Hepatocyte (in vitro differentiated cells): ENCODE data around the gene ZNF189.

Source experiments
- CTCF ChIP-seq: fragments of 200-600 bp; sonication (generic); IDR thresholded peaks from 2 replicates; pipeline ENCODE4 v1.5.1; 2016; ENCODE audit warnings: antibody characterized with exemption, mild to moderate bottlenecking; ENCODE audit not compliant: poor library complexity
- EZH2 ChIP-seq: fragments of 200-600 bp; sonication (generic); IDR thresholded peaks from 2 replicates; pipeline ENCODE4 v1.6.1; 2016; ENCODE audit warnings: antibody characterized with exemption, mild to moderate bottlenecking, borderline replicate concordance
- EZH2phosphoT487 ChIP-seq: fragments of 200-600 bp; sonication (generic); IDR thresholded peaks from one replicate; pipeline ENCODE4 v1.6.1; 2018; ENCODE audit warnings: antibody characterized with exemption, mild to moderate bottlenecking, low read depth, moderate library complexity; ENCODE audit not compliant: unreplicated experiment, severe bottlenecking

DNA sequence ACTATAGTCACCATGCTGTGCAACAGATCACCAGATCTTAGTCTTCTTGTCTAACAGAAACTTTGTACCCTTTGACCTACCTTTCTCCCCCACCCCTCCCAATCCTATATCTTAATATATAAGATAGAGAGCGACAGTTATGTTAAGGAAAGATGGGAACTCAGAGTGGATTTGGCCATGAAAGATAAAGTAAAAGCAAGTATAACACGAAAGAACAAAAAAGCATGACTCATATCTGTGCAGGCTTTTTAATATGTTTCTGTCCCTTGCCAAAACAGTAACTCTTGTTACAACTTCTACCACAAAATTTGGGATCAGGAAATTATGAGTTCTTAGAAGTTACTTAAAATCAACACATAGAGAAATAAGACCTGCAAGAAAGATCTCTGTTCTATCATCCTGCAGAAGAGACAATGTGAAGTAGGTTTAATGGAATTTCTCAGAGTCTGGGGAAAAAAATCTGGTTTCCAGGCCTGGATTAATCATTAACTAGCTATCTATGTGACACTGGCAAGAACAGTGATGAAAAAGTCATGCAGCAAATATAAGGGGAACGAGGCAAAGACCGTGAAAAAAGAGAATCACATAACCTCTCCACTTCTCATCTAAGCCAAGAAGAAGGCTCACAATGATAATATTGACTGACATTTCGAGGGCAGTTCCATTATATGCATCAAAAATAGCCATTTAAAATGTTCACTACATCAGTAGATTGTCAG, 32.5 kb upstream of the ZNF189 start:
- TF ChIP-seq CTCF (no peak), EZH2 (no peak), EZH2phosphoT487 (no peak)
